ENCODE data around the gene MEIOC.

- no peak for TF ChIP-seq POLR2A (IDR thresholded peaks at IDR 0.05)
- TF ChIP-seq, protein P1, sequence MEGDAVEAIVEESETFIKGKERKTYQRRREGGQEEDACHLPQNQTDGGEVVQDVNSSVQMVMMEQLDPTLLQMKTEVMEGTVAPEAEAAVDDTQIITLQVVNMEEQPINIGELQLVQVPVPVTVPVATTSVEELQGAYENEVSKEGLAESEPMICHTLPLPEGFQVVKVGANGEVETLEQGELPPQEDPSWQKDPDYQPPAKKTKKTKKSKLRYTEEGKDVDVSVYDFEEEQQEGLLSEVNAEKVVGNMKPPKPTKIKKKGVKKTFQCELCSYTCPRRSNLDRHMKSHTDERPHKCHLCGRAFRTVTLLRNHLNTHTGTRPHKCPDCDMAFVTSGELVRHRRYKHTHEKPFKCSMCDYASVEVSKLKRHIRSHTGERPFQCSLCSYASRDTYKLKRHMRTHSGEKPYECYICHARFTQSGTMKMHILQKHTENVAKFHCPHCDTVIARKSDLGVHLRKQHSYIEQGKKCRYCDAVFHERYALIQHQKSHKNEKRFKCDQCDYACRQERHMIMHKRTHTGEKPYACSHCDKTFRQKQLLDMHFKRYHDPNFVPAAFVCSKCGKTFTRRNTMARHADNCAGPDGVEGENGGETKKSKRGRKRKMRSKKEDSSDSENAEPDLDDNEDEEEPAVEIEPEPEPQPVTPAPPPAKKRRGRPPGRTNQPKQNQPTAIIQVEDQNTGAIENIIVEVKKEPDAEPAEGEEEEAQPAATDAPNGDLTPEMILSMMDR (IDR thresholded peaks at IDR 0.05): no peak
Observed at GRCh38 chr17:44607836-44608690, 48.2 kb upstream of the MEIOC start.
